Measurements from ENCODE around the gene ZNF267.
A peak's percentile ranks its signal among the peaks of the same experiment; 100 is the strongest.
"Not testable (repeated sequence)": the region's sequence is repeated elsewhere in the genome, so short reads cannot be mapped to it uniquely, and the experiment has no call there.

ZNF267 gene

DNA sequence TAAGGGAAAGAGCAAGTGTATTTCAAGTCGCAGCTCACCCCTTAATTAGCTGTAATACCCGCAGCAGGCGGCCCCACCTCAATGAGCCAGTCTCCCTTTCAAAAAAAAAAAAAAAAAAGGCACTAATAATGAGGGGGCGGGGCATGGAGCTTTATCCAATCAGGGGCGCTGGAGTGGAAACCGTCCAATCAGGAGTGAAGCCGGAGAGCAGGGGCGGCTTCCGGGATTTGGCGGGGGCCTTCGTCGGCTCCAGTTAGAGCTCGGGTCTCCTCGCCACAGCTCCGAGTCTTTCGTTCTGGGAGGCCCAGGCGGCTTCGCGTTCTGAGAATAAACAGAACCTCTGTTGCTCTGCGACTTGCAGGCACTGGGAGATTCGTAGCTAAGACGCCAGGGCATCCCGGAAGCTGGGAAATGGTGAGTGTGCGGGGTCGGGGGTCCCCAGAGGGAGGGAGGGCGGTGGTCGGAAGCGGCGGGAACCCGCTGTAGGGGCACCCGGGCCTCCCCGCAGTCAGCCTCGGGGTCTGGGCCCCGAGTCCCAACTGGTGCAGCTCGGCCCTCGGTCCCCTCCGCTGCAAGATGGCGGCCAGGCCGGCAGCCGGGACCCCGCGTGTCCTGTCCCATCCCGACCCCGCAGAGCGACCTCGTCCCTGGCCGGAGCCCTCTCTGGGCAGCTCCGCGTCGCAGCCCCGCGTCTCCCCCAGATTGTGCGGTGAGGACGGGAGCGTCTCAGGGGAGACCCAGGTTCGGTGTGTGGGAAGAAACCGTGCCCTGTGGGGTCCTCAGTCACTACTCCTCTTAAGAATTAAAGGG lies at the start of gene ZNF267:
ZNF267 (plus strand) TSS at position 252 of the 810 bp plus-strand sequence; CDS start at position 412, 160 bp downstream.
- DNase-seq (ENCODE audit: extremely low read depth in 1 of 2, low read depth in 1 of 2) = peak; percentile 76 to 94

DNA sequence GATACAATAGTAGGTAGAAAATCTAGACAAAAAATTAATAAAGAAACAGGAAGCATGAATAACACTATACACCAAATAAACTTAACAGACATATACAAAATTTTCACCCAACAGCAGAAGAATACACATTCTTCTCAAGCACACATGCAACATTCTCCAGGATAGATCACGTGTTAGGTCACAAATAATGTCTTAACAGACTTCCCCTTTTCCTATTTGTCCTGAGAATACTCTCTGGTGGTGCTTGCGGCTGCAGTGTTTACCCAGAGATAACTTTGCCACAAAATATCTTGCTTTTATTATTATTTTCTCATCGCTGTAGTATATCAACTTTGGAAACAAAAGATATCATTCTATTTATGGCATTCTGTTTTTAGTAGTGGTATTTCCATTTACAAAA lies 40.6 kb upstream of the ZNF267 start:
- no peak for DNase-seq (ENCODE audit: extremely low read depth in 1 of 2, low read depth in 1 of 2)

GRCh38 chr16:31836396-31836795 lies 37.2 kb upstream of the ZNF267 start:
- not testable (repeated sequence) for DNase-seq (ENCODE audit: extremely low read depth in 1 of 2, low read depth in 1 of 2)

- DNase-seq (ENCODE audit: extremely low read depth in 1 of 2, low read depth in 1 of 2) = no peak
Observed at GRCh38 chr16:31842864-31843263, 30.7 kb upstream of the ZNF267 start.

DNA sequence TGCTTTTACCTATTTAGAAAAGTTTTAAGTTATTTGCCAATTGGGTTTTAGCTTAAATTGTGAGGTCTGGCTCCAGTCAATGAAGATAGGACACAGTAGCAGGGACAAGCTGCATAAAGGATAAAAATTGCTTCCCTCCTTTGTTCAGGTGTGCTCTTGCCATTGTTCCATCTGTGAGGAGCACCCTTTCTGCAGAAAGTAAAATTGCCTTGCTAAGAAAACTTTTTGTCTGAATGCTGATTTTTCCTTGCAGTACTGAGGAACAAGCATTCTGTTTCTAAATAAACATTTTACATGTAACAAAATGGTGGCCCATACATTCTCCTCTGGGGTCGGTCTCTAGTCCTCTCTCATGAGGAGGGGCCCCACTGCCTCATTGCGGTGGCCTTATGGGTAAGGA lies 25.0 kb upstream of the ZNF267 start:
- DNase-seq (ENCODE audit: extremely low read depth in 1 of 2, low read depth in 1 of 2) = not testable (repeated sequence)

DNA sequence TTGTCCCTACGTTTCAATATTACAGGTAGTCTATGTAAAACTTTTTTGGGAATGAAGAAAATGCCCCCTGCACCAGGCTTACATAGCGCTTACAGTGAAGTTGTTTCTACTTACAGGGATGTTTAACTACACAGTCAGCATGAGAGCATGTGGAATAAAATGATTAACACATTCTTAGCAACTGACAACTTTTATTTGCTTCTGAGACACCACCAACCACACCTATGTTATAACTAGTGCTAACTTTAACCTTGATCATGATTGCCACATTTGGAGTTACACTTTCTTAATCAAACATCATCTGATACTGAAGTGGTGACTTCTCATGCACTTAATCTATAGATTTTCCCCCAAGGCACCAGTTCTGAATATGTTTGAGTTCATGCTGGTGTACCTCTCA lies 20.3 kb upstream of the ZNF267 start:
- no peak for DNase-seq (ENCODE audit: extremely low read depth in 1 of 2, low read depth in 1 of 2)

- no peak for DNase-seq (ENCODE audit: extremely low read depth in 1 of 2, low read depth in 1 of 2)
Observed at GRCh38 chr16:31860508-31860907, 13.1 kb upstream of the ZNF267 start.

DNA sequence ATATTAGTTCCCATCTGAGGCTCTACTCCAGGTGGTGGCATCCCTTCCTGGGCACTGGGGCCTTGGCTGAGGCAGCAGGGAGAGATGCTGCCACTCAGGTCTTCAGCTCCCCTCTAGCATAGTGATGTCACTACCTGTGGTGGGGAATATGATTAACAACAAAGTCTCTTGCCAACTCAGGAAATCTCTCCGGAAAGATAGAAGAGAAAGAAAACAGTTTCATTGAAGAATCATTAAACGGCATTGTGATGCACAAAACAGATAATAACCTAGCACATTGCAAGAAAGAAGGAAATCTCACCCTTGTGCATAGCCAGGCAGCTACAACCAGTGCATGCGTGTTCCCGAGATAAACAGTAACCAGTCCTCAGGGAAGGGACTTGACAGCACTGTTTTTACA lies 12.2 kb upstream of the ZNF267 start:
- DNase-seq (ENCODE audit: extremely low read depth in 1 of 2, low read depth in 1 of 2) = no peak

GRCh38 chr16:31862761-31863160 lies 10.8 kb upstream of the ZNF267 start:
- DNase-seq (ENCODE audit: extremely low read depth in 1 of 2, low read depth in 1 of 2) = no peak

DNA sequence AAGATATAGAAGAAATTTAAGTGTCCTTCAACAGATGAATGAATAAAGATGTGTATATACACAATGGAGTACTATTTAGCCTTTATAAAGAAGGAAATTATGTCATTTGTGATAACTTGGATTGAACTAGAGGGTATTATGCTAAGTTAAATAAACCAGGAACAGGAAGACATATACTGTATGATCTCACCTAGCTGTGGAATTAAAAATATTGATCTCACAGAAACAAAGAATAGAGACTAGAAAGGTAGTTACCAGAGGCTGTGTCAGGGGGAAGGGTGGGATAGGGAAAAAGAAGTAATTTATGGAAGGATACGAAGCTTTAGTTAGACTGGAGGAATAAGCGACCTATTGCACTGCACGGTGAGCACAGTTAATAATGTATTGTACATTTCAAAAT lies 5.4 kb upstream of the ZNF267 start:
- no peak for DNase-seq (ENCODE audit: extremely low read depth in 1 of 2, low read depth in 1 of 2)

GRCh38 chr16:31868691-31869167 lies 4.9 kb upstream of the ZNF267 start:
- DNase-seq (ENCODE audit: extremely low read depth in 1 of 2, low read depth in 1 of 2) = peak in 1 of 2 donors; percentile 65

DNA sequence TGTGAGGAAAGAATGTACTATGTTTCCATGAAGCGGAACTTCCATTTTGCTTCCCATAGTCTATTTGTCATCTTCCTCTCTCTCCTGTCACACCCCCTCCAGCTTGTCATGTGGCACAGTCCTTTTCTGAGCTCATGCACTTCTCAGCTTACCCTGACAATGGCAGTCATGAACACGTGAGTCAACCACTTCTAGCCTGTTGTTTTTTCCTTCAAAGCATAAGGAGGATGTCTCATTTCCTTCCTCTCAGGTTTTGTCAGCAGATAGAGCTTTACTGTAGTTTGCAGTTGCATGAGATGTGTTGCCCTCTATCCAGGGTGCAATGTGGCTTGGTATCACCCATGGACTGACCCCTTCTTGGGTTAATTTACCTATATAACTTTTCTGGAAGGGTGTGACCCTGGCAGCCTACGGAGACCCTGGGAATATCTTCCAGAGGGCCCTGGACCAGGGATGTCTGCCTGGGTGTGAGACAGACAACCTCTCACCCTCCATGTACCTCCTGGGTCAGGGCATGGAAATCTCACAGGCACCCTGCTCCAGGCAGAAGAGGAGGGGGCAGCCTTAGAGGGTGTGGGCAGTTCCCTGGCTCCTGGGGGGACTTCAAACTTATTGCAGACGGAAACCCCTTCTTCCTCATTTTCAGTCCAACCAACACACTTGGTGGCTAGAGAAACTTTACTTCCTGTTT lies 4.0 kb upstream of the ZNF267 start:
- peak in 1 of 2 donors; percentile 73 for DNase-seq (ENCODE audit: extremely low read depth in 1 of 2, low read depth in 1 of 2)

DNA sequence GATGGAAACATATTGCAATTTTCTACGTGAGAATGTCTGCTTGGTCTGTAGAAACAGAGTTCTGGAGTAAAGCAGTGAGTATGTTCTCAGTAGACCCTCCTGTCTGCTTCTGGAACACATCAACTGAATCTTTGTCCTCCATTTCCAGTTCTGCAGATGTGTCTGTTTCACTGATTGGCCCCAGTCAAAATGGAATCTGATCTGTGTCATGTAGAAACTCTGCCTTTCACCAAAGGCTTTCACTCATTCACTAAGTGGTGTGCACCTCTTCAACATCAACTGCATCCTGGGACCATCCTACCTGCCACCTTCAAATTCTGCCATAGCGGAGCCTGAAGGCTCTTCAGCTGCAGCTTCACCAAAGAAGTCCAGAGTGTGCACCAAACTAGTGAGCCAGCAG lies 2.8 kb upstream of the ZNF267 start:
- no peak for DNase-seq (ENCODE audit: extremely low read depth in 1 of 2, low read depth in 1 of 2)

DNA sequence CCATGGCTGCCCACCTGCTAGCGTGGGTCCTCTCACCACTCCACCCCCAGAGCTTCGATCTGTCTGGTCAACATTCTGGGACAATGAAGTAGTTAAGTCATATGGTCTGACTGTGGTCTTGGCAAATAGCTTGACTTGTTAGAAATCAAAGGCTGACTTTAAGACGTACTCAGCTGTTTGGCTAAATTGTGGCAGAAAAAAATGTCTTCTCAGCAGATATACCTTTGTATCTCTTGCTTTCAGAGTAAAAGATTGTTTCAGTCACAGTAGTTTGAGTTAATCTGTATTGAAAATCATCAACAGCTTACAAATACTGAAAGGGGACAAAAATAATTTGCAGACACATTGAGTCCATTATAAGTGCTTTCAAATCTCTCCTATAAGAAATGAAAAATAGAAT lies 2.1 kb upstream of the ZNF267 start:
- no peak for DNase-seq (ENCODE audit: extremely low read depth in 1 of 2, low read depth in 1 of 2)

GRCh38 chr16:31872201-31872600 lies 1.4 kb upstream of the ZNF267 start:
- no peak for DNase-seq (ENCODE audit: extremely low read depth in 1 of 2, low read depth in 1 of 2)

DNA sequence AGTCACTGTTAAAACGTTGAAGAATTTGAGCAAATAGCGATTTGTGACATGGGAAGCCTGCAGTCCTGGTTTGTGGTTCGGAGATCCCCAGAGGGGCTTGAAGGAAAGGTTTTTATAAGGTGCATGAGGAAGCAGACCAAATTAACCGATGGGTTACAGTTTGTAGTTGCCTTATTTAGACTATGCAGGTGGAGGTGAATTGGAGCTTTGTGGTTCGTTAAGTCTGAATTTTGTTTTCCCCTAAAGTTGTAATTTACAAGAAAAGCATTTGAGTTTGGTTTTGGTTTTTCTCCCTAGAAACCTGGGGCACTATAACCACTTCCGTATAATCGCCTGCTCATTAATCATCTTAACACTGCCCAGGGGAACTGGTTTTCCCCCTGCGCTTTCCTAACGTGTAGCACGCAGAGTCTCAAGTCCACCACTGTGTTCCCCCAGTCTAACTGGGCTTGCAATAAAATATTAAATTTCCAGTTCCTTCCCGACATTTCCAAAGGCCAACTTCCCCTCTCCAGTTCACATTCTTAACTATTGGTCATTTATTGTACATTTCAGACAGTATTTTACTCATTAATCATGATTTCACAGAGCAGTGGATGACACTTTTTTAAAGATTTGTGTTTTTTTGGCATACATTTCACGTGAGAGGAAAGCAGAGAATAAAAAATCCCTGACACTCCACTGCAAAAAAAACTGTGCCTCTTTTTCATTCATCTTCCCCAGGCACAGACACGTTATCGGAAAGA lies 932 bp downstream of the ZNF267 start:
- no peak for DNase-seq (ENCODE audit: extremely low read depth in 1 of 2, low read depth in 1 of 2)

GRCh38 chr16:31875112-31875803 lies 1.7 kb downstream of the ZNF267 start:
- DNase-seq (ENCODE audit: extremely low read depth in 1 of 2, low read depth in 1 of 2) = no peak

GRCh38 chr16:31875928-31876547 lies 2.4 kb downstream of the ZNF267 start:
- no peak for DNase-seq (ENCODE audit: extremely low read depth in 1 of 2, low read depth in 1 of 2)

GRCh38 chr16:31876951-31877828 lies 3.6 kb downstream of the ZNF267 start:
- peak in 1 of 2 donors; percentile 51 for DNase-seq (ENCODE audit: extremely low read depth in 1 of 2, low read depth in 1 of 2)

Measured in stimulated activated CD8-positive, alpha-beta memory T cell treated with anti-CD3 and anti-CD28 coated beads, Interleukin-7, amount 100 ng/mL, for 48 hours (primary cell).